C4-2B (cell line): Measurements from ENCODE around the gene CEP76.
A peak's percentile ranks its signal among the peaks of the same experiment; 100 is the strongest.

Experiments used
- H3K27ac ChIP-seq: fragments of 450-650 bp; 2 replicates; pipeline ENCODE4 v1.5.1; 2017
- ZFX ChIP-seq: fragments of 450-650 bp; IDR thresholded peaks from 2 replicates; pipeline ENCODE4 v1.6.1; 2017
- TF ChIP-seq, protein P1 (sequence below): fragments of 450-650 bp; conservative IDR thresholded peaks from 2 replicates; pipeline ENCODE4 v1.5.1; 2017; ENCODE audit warnings: mild to moderate bottlenecking

CEP76 gene

DNA sequence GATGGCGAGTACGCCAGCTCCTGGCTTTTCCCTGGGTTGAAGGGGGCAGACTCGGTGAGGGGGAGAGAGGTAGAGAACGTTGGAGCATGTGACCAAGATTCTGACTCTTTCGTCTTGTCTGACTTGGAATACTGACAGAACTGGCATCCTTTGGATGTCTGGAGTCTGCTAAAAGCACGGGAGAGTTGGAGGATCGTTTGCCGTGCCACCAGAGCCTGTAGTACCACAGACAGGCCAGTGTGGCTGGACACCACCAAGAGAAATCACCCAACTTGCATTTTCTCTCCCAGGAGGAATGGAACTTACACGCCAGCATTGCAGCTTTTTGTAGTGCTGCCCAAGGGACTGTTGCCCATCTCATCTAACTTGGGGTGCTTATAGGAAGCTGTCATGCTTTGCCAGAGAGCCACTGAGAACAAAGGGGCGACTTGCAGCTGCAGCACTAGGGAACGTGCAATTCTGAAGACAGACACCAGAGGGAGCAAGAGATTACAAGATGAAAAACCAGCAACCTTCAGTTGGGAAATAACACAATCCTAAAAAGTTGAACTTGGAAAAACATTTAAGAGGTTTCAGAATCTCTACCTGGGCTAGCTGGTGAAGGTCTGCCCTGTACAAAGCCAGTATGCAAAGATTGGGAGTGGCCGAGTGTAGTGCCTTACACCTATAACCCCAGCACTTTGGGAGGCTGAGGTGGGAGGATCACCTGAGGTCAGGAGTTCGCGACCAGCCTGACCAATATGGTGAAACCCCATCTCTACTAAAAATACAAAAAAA, 24.4 kb upstream of the CEP76 start:
- TF ChIP-seq ZFX: no peak
- TF ChIP-seq, protein P1, sequence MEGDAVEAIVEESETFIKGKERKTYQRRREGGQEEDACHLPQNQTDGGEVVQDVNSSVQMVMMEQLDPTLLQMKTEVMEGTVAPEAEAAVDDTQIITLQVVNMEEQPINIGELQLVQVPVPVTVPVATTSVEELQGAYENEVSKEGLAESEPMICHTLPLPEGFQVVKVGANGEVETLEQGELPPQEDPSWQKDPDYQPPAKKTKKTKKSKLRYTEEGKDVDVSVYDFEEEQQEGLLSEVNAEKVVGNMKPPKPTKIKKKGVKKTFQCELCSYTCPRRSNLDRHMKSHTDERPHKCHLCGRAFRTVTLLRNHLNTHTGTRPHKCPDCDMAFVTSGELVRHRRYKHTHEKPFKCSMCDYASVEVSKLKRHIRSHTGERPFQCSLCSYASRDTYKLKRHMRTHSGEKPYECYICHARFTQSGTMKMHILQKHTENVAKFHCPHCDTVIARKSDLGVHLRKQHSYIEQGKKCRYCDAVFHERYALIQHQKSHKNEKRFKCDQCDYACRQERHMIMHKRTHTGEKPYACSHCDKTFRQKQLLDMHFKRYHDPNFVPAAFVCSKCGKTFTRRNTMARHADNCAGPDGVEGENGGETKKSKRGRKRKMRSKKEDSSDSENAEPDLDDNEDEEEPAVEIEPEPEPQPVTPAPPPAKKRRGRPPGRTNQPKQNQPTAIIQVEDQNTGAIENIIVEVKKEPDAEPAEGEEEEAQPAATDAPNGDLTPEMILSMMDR: peak; percentile 91
- no peak overlapping the region for H3K27ac ChIP-seq

DNA sequence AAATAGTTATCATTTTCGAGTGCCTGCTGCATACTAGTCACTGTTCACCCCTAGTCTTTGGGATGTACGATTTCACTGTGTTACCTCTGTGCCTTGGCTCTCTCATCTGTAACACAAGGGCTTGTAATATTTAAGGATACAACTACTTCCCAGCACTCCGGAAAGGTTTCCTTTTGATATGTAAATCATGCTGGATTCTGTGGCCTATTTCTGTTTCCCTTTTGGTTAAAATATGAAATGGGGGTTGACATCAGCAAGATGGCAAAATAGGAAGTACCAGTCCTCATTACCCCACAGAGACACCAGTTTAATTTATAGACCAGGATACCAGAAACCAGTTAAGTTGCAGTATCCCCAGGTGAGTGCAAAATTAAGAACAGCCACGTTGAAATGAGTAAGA, 23.8 kb upstream of the CEP76 start:
- TF ChIP-seq ZFX: no peak
- TF ChIP-seq, protein P1: no peak
- H3K27ac ChIP-seq: no peak overlapping the region

- TF ChIP-seq ZFX: no peak
- TF ChIP-seq, protein P1: no peak
- H3K27ac ChIP-seq: no peak overlapping the region
These were observed 20.2 kb upstream of the CEP76 start for GRCh38 chr18:12722731-12723130.

DNA sequence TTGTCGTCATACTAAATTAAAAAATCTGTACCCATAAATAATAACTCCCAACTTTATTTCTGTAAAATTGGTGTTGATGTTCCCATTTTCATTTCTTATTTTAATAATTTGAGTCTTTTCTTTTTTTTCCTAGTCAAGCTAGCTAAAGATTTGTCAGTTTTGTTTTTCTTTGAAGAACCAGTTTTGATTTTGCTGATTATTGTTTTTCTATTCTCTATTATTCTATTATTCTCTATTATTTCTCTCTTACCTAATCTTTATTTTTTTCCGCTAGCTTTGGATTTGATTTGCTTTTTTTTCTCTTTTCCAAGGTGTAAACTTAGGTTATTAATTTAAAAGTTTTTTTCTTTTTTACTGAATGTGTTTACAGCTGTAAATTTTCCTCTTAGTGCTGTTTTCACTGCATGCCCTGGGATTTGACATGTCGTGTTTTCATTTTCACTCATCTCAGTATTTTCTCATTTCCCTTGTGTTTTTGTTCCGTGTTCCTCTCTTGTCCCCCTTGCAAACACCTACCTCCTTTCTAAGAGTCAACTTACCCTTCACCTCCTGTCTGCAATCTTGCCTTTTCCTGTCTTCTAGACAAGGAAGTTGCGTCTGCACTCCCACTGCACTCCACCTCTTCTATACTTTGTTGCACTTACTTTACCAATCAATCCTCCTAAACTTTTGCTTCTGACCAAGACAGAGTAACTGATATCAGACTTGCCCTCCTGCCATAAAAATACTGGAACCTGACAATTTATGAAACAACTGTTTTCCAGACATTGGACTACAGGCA, 19.2 kb upstream of the CEP76 start:
- no peak overlapping the region for H3K27ac ChIP-seq

GRCh38 chr18:12711446-12711845, 8.9 kb upstream of the CEP76 start:
- TF ChIP-seq ZFX: no peak
- TF ChIP-seq, protein P1: no peak
- no peak overlapping the region for H3K27ac ChIP-seq

More for the DNA sequence above, 19.2 kb upstream of the CEP76 start:
- TF ChIP-seq, protein P1: no peak
- no peak for TF ChIP-seq ZFX

DNA sequence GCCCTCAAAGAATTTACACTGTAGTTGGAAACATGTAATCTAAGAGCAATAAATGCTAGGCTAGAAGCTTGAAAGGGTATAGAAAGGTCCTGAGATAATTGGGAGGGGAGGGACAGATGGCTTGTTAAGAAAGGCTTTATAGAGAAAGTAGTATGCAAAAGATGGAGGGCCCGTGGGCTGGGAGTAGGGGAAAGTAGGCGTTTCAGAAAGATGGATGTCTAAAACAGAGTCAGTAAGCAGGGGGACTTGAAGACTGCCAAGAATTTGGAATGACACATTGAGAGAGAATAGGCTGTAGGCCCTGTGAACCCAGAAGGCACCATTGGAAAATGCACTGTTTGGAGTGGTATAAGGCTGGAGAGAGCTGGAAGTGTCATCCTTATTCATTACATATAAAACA, 1.1 kb upstream of the CEP76 start:
- H3K27ac ChIP-seq: peak overlapping the region; percentile 97

More for the DNA sequence above, 1.1 kb upstream of the CEP76 start:
- TF ChIP-seq, protein P1: no peak
- TF ChIP-seq ZFX: no peak
